IMR-90 (cell line): Measurements from ENCODE around the gene UBXN6. TPM values are rescaled to one million over a fixed set of nuclear protein-coding genes. Genes with fewer than 3 reads are reported as not detected.

Experiments used
- ATAC-seq: fragments of 200-7000 bp; cut with Tn5 transposase; 2 replicates; pipeline ENCODE4 v1.9.1; 2020; ENCODE audit warnings: low read depth, mild to moderate bottlenecking, moderate library complexity
- BruUV-seq: library from RNA; stranded (reverse); fragments of 400-500 nt; replicated peaks from 2 replicates; lab custom pipeline; 2021; lab: Mats Ljungman, UMichigan
- CTCF ChIA-PET: fragments of 300-600 bp; formaldehyde crosslinking; extraction: SDS; loops from one replicate; lab custom pipeline; 2021; ENCODE audit warnings: antibody characterized with exemption; lab: Yijun Ruan, JAX
- POLR2A ChIA-PET: fragments of 300-600 bp; sonication (Branson Sonifier 250); formaldehyde crosslinking; loops from one replicate; lab custom pipeline; 2022; ENCODE audit warnings: antibody characterized with exemption; ENCODE audit not compliant: unreplicated experiment; lab: Charles Lee
- DNase-seq: peaks from one replicate; pipeline ENCODE4 v3.0.0; 2013
- H2AFZ ChIP-seq: replicated peaks from 2 replicates; pipeline ENCODE3; 2013; ENCODE audit warnings: low read length, mild to moderate bottlenecking; ENCODE audit not compliant: poor library complexity
- H2AK5ac ChIP-seq: 2 replicates; pipeline ENCODE4 v1.6.1; 2013; ENCODE audit warnings: low read depth, low read length, inconsistent platforms
- H2AK9ac ChIP-seq: replicated peaks from 2 replicates; pipeline ENCODE3; 2013; ENCODE audit warnings: mild to moderate bottlenecking, low read depth, low read length, moderate library complexity; ENCODE audit not compliant: poor library complexity
- H2BK120ac ChIP-seq: 2 replicates; pipeline ENCODE4 v1.6.1; 2013; ENCODE audit warnings: low read depth, low read length, inconsistent platforms
- H2BK15ac ChIP-seq: 3 replicates; pipeline ENCODE4 v1.6.1; 2013; ENCODE audit warnings: low read depth, low read length, inconsistent platforms
- H2BK20ac ChIP-seq: 2 replicates; pipeline ENCODE4 v1.6.1; 2013; ENCODE audit warnings: low read depth, mild to moderate bottlenecking, inconsistent platforms, low read length, moderate library complexity
- H2BK5ac ChIP-seq: 2 replicates; pipeline ENCODE4 v1.6.1; 2013; ENCODE audit warnings: mild to moderate bottlenecking, low read depth, low read length, inconsistent platforms; ENCODE audit not compliant: poor library complexity, severe bottlenecking
- H3K14ac ChIP-seq: replicated peaks from 2 replicates; pipeline ENCODE4 v1.6.1; 2013; ENCODE audit warnings: low read depth, low read length, inconsistent platforms
- H3K18ac ChIP-seq: 2 replicates; pipeline ENCODE4 v1.6.1; 2013; ENCODE audit warnings: low read depth, low read length, control low read depth
- H3K23ac ChIP-seq: 2 replicates; pipeline ENCODE4 v1.6.1; 2013; ENCODE audit warnings: low read depth, low read length, inconsistent platforms
- H3K27ac ChIP-seq: 2 replicates; pipeline ENCODE4 v1.5.1; 2013; ENCODE audit warnings: mild to moderate bottlenecking, control low read depth, low read length; ENCODE audit not compliant: insufficient read depth
- H3K27me3 ChIP-seq: 2 replicates; pipeline ENCODE4 v1.6.1; 2013; ENCODE audit warnings: low read length; ENCODE audit not compliant: control insufficient read depth, insufficient read depth
- H3K36me3 ChIP-seq: 2 replicates; pipeline ENCODE4 v1.6.1; 2013; ENCODE audit warnings: low read length, mixed read lengths; ENCODE audit not compliant: control insufficient read depth, insufficient read depth
- H3K4ac ChIP-seq: 2 replicates; pipeline ENCODE4 v1.6.1; 2013; ENCODE audit warnings: low read depth, low read length, inconsistent platforms
- H3K4me1 ChIP-seq: 2 replicates; pipeline ENCODE4 v1.6.1; 2013; ENCODE audit warnings: low read length, mixed read lengths; ENCODE audit not compliant: control insufficient read depth, insufficient read depth
- H3K4me2 ChIP-seq: 2 replicates; pipeline ENCODE4 v1.6.1; 2013; ENCODE audit warnings: low read depth, mild to moderate bottlenecking, control low read depth, low read length, moderate library complexity
- H3K4me3 ChIP-seq: 2 replicates; pipeline ENCODE4 v1.5.1; 2013; ENCODE audit warnings: low read depth, mild to moderate bottlenecking, control low read depth, low read length, moderate library complexity; ENCODE audit not compliant: insufficient read depth
- H3K56ac ChIP-seq: 2 replicates; pipeline ENCODE4 v1.6.1; 2013; ENCODE audit warnings: low read length, inconsistent platforms; ENCODE audit not compliant: insufficient read depth; ENCODE audit errors: extremely low read depth
- H3K79me1 ChIP-seq, 2 experiments: 2 replicates each; pipeline ENCODE4 v1.6.1; 2013; ENCODE audit warnings: low read length in 2 of 2, inconsistent platforms in 1 of 2, low read depth in 1 of 2
- H3K9ac ChIP-seq: 2 replicates; pipeline ENCODE4 v1.6.1; 2013; ENCODE audit warnings: low read depth, low read length, control low read depth
- H3K9me1 ChIP-seq: 2 replicates; pipeline ENCODE4 v1.6.1; 2013; ENCODE audit warnings: low read length, inconsistent platforms; ENCODE audit not compliant: insufficient read depth
- H3K9me3 ChIP-seq: 2 replicates; pipeline ENCODE4 v1.6.1; 2013; ENCODE audit warnings: low read length; ENCODE audit not compliant: control insufficient read depth, insufficient read depth
- H4K20me1 ChIP-seq: 2 replicates; pipeline ENCODE4 v1.6.1; 2013; ENCODE audit warnings: low read length, inconsistent platforms; ENCODE audit not compliant: insufficient read depth
- H4K5ac ChIP-seq: 2 replicates; pipeline ENCODE4 v1.6.1; 2013; ENCODE audit warnings: mild to moderate bottlenecking, low read depth, low read length, control low read depth
- H4K8ac ChIP-seq, 2 experiments: 2 replicates each; pipeline ENCODE4 v1.6.1; 2013; ENCODE audit warnings: low read depth in 2 of 2, low read length in 2 of 2, control low read depth in 1 of 2, inconsistent platforms in 1 of 2
- H4K91ac ChIP-seq: 2 replicates; pipeline ENCODE4 v1.6.1; 2013; ENCODE audit warnings: low read depth, low read length, inconsistent platforms; ENCODE audit not compliant: insufficient read depth
- BHLHE40 ChIP-seq: fragments of 150-350 bp; IDR thresholded peaks from 2 replicates; pipeline ENCODE4 v1.6.1; 2016; ENCODE audit warnings: mild to moderate bottlenecking, low read depth, low read length
- CEBPB ChIP-seq: IDR thresholded peaks from 2 replicates; pipeline ENCODE4 v1.6.1; 2012; ENCODE audit warnings: low read depth, low read length, improper control_type of control experiment
- CHD1 ChIP-seq: IDR thresholded peaks from 2 replicates; pipeline ENCODE4 v1.6.1; 2012; ENCODE audit warnings: low read depth, low read length, improper control_type of control experiment
- FOS ChIP-seq: fragments of 150-350 bp; IDR thresholded peaks from 2 replicates; pipeline ENCODE4 v1.6.1; 2016; ENCODE audit warnings: low read depth, low read length
- MAFK ChIP-seq: IDR thresholded peaks from 2 replicates; pipeline ENCODE4 v1.6.1; 2012; ENCODE audit warnings: low read depth, low read length, improper control_type of control experiment
- MAZ ChIP-seq: IDR thresholded peaks from 2 replicates; pipeline ENCODE4 v1.6.1; 2012; ENCODE audit warnings: low read depth, mild to moderate bottlenecking, low read length, improper control_type of control experiment, moderate library complexity, borderline replicate concordance
- MXI1 ChIP-seq: IDR thresholded peaks from 2 replicates; pipeline ENCODE4 v1.6.1; 2012; ENCODE audit warnings: low read depth, mild to moderate bottlenecking, low read length, moderate library complexity, borderline replicate concordance
- POLR2A ChIP-seq: IDR thresholded peaks from 2 replicates; pipeline ENCODE4 v1.6.1; 2012; ENCODE audit warnings: mild to moderate bottlenecking, low read depth, low read length
- RCOR1 ChIP-seq: IDR thresholded peaks from 2 replicates; pipeline ENCODE4 v1.6.1; 2012; ENCODE audit warnings: mild to moderate bottlenecking, low read length, improper control_type of control experiment; ENCODE audit not compliant: insufficient replicate concordance
- RFX5 ChIP-seq: IDR thresholded peaks from 2 replicates; pipeline ENCODE4 v1.8.0; 2012; ENCODE audit warnings: low read depth, mild to moderate bottlenecking, low read length, moderate library complexity
- SMC3 ChIP-seq: fragments of 150-350 bp; IDR thresholded peaks from 2 replicates; pipeline ENCODE4 v1.6.1; 2016; ENCODE audit warnings: low read depth, mild to moderate bottlenecking, antibody characterized with exemption, low read length, moderate library complexity
- USF2 ChIP-seq: fragments of 150-350 bp; IDR thresholded peaks from 2 replicates; pipeline ENCODE4 v1.6.1; 2017; ENCODE audit warnings: mild to moderate bottlenecking, antibody characterized with exemption, low read length, low read depth
- WGBS, 2 experiments: methylation state at CpG; one replicate each; pipeline versions ENCODE4 v1.1.5 to v1.1.7; 2013; ENCODE audit warnings: missing lambda C conversion rate in 2 of 2; ENCODE audit not compliant: insufficient read length in 1 of 2; ENCODE audit errors: extremely low coverage in 2 of 2; 5-methylcytosine and 5-hydroxymethylcytosine counted together
- dilution Hi-C: fragments of 300-500 bp; cut with HindIII; formaldehyde crosslinking; loops from one replicate; pipeline ENCODE4 v1.14.3; 2018; ENCODE audit warnings: low sequenced_read_pairs; ENCODE audit not compliant: unreplicated experiment
- in situ Hi-C: fragments of 300-500 bp; cut with MboI; formaldehyde crosslinking; loops from 3 replicates; pipeline ENCODE4 v1.14.3; 2019; ENCODE audit warnings: low sequenced_read_pairs, inconsistent platforms, mixed read lengths
- intact Hi-C: fragments of 100-400 bp; cut with micrococcal nuclease; formaldehyde crosslinking; loops from 2 replicates; pipeline ENCODE4 v1.10.0; 2022
- polyA plus RNA-seq, 3 experiments: library from polyadenylated mRNA; depleted of rRNA; stranded (reverse); fragments of >200 nt; gene quantifications; 2 replicates each; pipeline ENCODE4 v1.2.3, GENCODE V29; 2012; ENCODE audit warnings: low replicate concordance in 1 of 3
- total RNA-seq: library from RNA; depleted of rRNA; stranded (reverse); fragments of >200 nt; gene quantifications from 2 replicates; pipeline ENCODE4 v1.2.3, GENCODE V29; 2012
- TF ChIP-seq, protein P1 (sequence below): conservative IDR thresholded peaks from 2 replicates; pipeline ENCODE4 v1.5.1; 2012; ENCODE audit warnings: mild to moderate bottlenecking, low read depth, low read length, improper control_type of control experiment

UBXN6 gene
- total and polyA plus RNA-seq, 2 of the 4 experiments (the other 2 are of a cell fraction), result 84.2 to 86.5 TPM

DNA sequence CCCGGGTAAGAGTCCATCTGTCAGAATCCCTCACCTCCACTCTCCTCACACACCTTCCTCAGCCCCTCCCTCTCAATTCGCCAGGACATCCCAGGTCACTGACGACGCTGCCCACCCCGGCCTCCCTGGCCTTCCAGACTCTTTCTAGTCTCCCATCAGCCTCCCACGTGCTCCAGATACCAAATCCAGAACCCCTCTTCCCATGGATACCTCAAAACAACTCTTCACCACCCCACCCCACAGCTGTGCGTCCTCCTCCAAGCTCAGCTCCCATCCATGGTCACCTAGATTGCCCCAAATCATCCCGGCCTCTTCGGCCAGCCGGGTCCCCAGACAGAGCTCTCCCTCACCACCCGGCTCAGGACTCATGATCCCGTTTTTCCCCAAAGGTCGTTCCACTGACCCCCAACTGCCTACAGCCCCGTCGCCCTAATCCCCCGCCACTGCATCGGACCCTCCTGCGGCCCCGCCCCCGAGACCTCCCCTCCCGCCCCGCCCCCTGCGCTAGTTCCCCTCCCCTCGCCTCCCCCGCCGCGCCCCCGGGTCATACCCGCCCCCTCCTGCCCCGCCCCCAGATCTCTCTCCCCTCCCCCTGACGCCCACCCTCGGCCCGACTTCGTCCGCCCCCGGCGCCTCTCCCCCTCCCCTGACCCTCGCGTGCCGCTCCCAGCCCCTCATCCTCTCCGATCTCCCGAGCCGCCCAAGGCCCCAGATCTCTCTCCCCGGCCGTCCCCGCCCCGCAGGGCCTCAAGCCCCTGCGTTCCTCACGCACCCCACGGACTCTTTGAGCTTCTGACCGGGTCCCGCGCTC lies 546 bp downstream of the UBXN6 start:
- H3K4ac ChIP-seq, result peak overlapping the region; percentile 95
- H4K20me1 ChIP-seq, result peaks cover 21% of the 10 kb centered on the region
- peak overlapping the region; percentile 72 for H3K18ac ChIP-seq
- H3K9me1 ChIP-seq, result peaks cover 17% of the 10 kb centered on the region
- ATAC-seq, result peak; percentile 45
- peak overlapping the region; percentile 99 for H2AK5ac ChIP-seq
- POLR2A ChIA-PET, result no interaction called here
- peak overlapping the region; percentile 87 for H2BK120ac ChIP-seq
- H4K91ac ChIP-seq, result peak overlapping the region; percentile 97
- peak overlapping the region; percentile 97 for H3K4me3 ChIP-seq
- dilution Hi-C loops (no loop called here), in situ Hi-C loops (no loop called here), intact Hi-C loops (loop anchor here (2.0 kb wide), 1 partner anchor 54 kb away; the partner anchor contains the start of gene CHAF1A)
- CTCF ChIA-PET, result no interaction called here
- no peaks in the 10 kb centered on the region for H3K9me3 ChIP-seq
- peak overlapping the region; percentile 93 for H2BK5ac ChIP-seq
- H4K8ac ChIP-seq, result peak overlapping the region; percentile 96 to 98
- H2BK15ac ChIP-seq, result peak overlapping the region; percentile 88; the same call in 1 of the 3 replicates
- peak overlapping the region; percentile 71 for H4K5ac ChIP-seq
- peak overlapping the region; percentile 97 for H3K14ac ChIP-seq
- no TSS peak for BruUV-seq
- H3K27ac ChIP-seq, result peak overlapping the region; percentile 99
- peaks cover 15 to 53% of the 10 kb centered on the region in 2 experiments for H3K79me1 ChIP-seq
- WGBS, 2 experiments, result 1% methylated on average over 7 of the region's 53 CpGs; no CpG with 5 or more reads in 1 of the 2 experiments
- peak overlapping the region; percentile 91 for H3K56ac ChIP-seq
- H2AFZ ChIP-seq, result peak overlapping the region; percentile 91
- peak overlapping the region; percentile 99 for H2AK9ac ChIP-seq
- peaks cover 12% of the 10 kb centered on the region for H3K4me1 ChIP-seq
- peak overlapping the region; percentile 78 for H3K4me2 ChIP-seq
- peak; percentile 56 for DNase-seq
- H3K27me3 ChIP-seq, result no peaks in the 10 kb centered on the region
- 0 out of 2 replicates have a peak overlapping the region, but pooled peaks have one; percentile 42 for H2BK20ac ChIP-seq
- peak overlapping the region; percentile 99 for H3K9ac ChIP-seq
- peak overlapping the region; percentile 97 for H3K23ac ChIP-seq
- H3K36me3 ChIP-seq, result peaks cover 23% of the 10 kb centered on the region
- TF ChIP-seq USF2 (0 out of 2 replicates have a peak, but pooled peaks have one; percentile 19), CHD1 (no peak), RFX5 (no peak), MAZ (peak; percentile 16; the same call in 1 of the 2 replicates), MAFK (no peak), CEBPB (no peak), SMC3 (no peak), RCOR1 (no peak), FOS (no peak), MXI1 (peak; percentile 70; the same call in 1 of the 2 replicates), BHLHE40 (no peak), POLR2A (peak; percentile 71; the same call in 1 of the 2 replicates)
- TF ChIP-seq, protein P1, sequence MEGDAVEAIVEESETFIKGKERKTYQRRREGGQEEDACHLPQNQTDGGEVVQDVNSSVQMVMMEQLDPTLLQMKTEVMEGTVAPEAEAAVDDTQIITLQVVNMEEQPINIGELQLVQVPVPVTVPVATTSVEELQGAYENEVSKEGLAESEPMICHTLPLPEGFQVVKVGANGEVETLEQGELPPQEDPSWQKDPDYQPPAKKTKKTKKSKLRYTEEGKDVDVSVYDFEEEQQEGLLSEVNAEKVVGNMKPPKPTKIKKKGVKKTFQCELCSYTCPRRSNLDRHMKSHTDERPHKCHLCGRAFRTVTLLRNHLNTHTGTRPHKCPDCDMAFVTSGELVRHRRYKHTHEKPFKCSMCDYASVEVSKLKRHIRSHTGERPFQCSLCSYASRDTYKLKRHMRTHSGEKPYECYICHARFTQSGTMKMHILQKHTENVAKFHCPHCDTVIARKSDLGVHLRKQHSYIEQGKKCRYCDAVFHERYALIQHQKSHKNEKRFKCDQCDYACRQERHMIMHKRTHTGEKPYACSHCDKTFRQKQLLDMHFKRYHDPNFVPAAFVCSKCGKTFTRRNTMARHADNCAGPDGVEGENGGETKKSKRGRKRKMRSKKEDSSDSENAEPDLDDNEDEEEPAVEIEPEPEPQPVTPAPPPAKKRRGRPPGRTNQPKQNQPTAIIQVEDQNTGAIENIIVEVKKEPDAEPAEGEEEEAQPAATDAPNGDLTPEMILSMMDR, result no peak
